Sigmoid colon (tissue), 3 donors: ENCODE data around the gene DNMT1.
A peak's percentile ranks its signal among the peaks of the same experiment; 100 is the strongest.

Experiments used
- CTCF ChIP-seq, 4 experiments: fragments of 450-650 bp in 3 of 4; fragments of 200-600 bp in 1 of 4; IDR thresholded peaks; one replicate each; pipeline ENCODE4 v1.5.1; 2016 to 2019; ENCODE audit warnings: antibody characterized with exemption in 4 of 4, mild to moderate bottlenecking in 3 of 4, moderate library complexity in 2 of 4
- POLR2A ChIP-seq, 2 donors: fragments of 450-650 bp; IDR thresholded peaks; one replicate each; pipeline ENCODE4 v1.6.1; 2016; ENCODE audit warnings: antibody characterized with exemption in 2 of 2, mild to moderate bottlenecking in 2 of 2, moderate library complexity in 2 of 2

GRCh38 chr19:10219678-10220077, 24.9 kb upstream of the DNMT1 start:
- TF ChIP-seq CTCF (IDR thresholded peaks at IDR 0.05): peak in 1 of 4 experiments; percentile 9
- TF ChIP-seq POLR2A (IDR thresholded peaks at IDR 0.05): no peak
